OCI-M1 (cell line): Measurements from ENCODE around the gene PEX1.
A peak's percentile ranks its signal among the peaks of the same experiment; 100 is the strongest.

Source experiments
- DNase-seq: peaks from one replicate; lab custom pipeline; 2025; lab: John Stamatoyannopoulos, UW

PEX1 gene

GRCh38 chr7:92460510-92460909 is 67.8 kb downstream of the PEX1 start:
- no peak for DNase-seq

DNA sequence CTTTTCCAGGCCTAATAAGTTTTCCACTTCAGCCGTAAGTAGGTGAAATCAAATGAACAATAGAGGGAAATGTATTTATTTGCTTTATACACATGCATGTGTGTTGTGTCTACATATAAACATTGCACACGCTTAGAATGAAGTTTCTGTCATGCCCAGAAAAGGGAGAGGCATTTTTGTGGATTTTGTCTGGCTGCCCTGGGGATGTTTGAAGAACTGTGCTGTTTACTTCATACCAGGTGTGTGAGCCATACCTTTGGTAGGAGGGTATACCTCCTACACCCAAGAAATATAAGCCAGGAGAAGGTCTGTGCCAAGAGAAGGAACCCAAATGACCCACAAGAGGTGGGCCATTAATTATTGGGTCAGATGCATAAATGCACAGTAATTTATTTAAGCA is 68.2 kb downstream of the PEX1 start:
- no peak for DNase-seq

GRCh38 chr7:92456236-92456635 is 72.1 kb downstream of the PEX1 start:
- no peak for DNase-seq

GRCh38 chr7:92451645-92452044 is 76.7 kb downstream of the PEX1 start:
- no peak for DNase-seq

- peak; percentile 100 for DNase-seq
Observed at GRCh38 chr7:92448205-92448747, 80.0 kb downstream of the PEX1 start.

DNA sequence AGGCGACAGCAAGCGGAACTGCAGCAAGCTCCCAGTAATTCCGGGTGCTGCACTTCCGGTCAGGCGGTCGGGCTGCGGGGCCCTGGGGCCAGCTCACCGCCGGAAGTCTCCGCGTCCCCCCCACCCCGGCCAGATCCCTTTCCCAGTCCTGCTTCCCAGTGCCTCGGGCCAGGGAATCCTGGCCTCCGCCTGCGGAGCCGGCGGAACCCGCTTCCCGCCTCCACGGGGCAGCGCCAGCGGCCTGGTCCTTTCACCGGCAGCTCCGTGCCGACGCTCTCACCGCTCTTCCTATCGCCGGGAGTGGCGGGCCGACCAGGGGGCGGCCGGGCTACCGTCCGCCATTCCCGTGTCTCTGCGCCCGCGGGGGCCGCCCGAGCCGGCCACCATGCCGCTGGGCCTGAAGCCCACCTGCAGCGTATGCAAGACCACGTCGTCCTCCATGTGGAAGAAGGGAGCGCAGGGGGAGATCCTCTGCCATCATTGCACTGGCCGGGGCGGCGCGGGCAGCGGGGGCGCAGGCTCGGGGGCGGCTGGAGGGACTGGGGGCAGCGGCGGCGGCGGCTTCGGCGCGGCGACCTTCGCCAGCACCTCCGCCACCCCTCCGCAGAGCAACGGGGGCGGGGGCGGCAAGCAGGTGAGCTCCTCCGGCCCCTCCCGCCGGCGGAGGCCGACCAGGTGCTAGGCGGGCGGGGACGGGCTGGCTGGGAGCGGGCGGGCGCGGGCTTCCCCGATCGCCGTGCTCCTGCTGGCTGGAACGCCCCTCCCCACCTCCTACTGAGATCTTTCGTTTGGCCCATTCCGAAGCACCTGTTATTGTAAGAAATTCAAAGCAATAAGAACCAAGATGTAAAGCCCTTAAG is 80.7 kb downstream of the PEX1 start, which contains the start of gene GATAD1:
TSS of gene GATAD1 (plus strand) at position 138 of the 860 bp plus-strand sequence. CDS start at position 386, 248 bp downstream.
- peak; percentile 100 for DNase-seq

DNA sequence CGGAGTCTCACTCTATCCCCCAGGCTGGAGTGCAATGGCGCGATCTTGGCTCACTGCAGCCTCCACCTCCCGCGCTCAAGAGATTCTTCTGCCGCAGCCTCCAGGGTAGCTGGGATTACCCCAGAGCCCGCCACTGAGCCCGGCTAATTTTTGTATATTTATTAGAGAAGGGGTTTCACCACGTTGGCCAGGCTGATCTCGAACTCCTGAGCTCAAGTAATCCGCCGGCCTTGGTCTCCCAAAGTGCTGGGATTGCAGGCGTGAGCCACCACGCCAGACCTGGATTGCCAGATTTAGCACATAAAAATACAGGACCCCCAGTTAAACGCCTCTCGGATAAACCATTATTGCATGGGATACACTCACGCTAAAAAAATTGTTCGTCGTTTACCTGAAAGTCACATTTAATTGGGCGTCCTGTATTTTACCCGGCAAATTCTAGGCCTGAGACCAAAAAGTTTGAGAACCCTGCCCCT is 81.4 kb downstream of the PEX1 start:
- no peak for DNase-seq

- peak; percentile 100 for DNase-seq
Observed at GRCh38 chr7:92442720-92443119, 85.6 kb downstream of the PEX1 start.

GRCh38 chr7:92437956-92438491 is 90.3 kb downstream of the PEX1 start:
- no peak for DNase-seq
